Neutrophil (primary cell): ENCODE results near the gene SORBS1.

ENCODE experiments used
- H3K27ac ChIP-seq: fragments of 200-600 bp; sonication (generic); 2 replicates; pipeline ENCODE4 v1.5.1; 2016; ENCODE audit warnings: mild to moderate bottlenecking, moderate library complexity
- H3K27me3 ChIP-seq: fragments of 200-600 bp; sonication (generic); 2 replicates; pipeline ENCODE4 v1.6.0; 2016; ENCODE audit warnings: mild to moderate bottlenecking
- H3K36me3 ChIP-seq: fragments of 200-600 bp; sonication (generic); 2 replicates; pipeline ENCODE4 v1.5.1; 2017
- H3K4me1 ChIP-seq, 2 experiments: fragments of 200-600 bp in 1 of 2; sonication (generic) in 1 of 2; 1 replicate in 1 of 2; 2 replicates in 1 of 2; pipeline versions ENCODE4 v1.5.1 to v1.6.1; 2013 to 2016; ENCODE audit warnings: low read depth in 1 of 2, low read length in 1 of 2, mild to moderate bottlenecking in 1 of 2, moderate library complexity in 1 of 2; ENCODE audit not compliant: control insufficient read depth in 1 of 2, insufficient read depth in 1 of 2
- H3K4me3 ChIP-seq, 2 experiments: fragments of 200-600 bp in 1 of 2; sonication (generic) in 1 of 2; 1 replicate in 1 of 2; 2 replicates in 1 of 2; pipeline ENCODE4 v1.5.1; 2013 to 2016; ENCODE audit warnings: low read depth in 1 of 2, low read length in 1 of 2, mild to moderate bottlenecking in 1 of 2, moderate library complexity in 1 of 2
- H3K9me3 ChIP-seq: fragments of 200-600 bp; sonication (generic); 2 replicates; pipeline ENCODE4 v1.5.1; 2016
- CTCF ChIP-seq: fragments of 200-600 bp; sonication (generic); IDR thresholded peaks from 2 replicates; pipeline ENCODE4 v1.5.1; 2016; ENCODE audit warnings: antibody characterized with exemption

The SORBS1 gene

GRCh38 chr10:95359466-95359865 lies 201.7 kb downstream of the SORBS1 start:
- no peak for TF ChIP-seq CTCF
- no peak overlapping the region for H3K27ac ChIP-seq
- H3K4me1 ChIP-seq: no peaks in the 10 kb centered on the region
- H3K27me3 ChIP-seq: no peaks in the 10 kb centered on the region
- H3K4me3 ChIP-seq: no peak overlapping the region
- no peaks in the 10 kb centered on the region for H3K9me3 ChIP-seq
- no peaks in the 10 kb centered on the region for H3K36me3 ChIP-seq

- H3K9me3 ChIP-seq: no peaks in the 10 kb centered on the region
- TF ChIP-seq CTCF: no peak
- H3K4me1 ChIP-seq: no peaks in the 10 kb centered on the region
- H3K27me3 ChIP-seq: no peaks in the 10 kb centered on the region
- H3K27ac ChIP-seq: no peak overlapping the region
- no peaks in the 10 kb centered on the region for H3K36me3 ChIP-seq
- H3K4me3 ChIP-seq: no peak overlapping the region
These were observed 204.8 kb downstream of the SORBS1 start for GRCh38 chr10:95356190-95356955.

- Histone ChIP-seq H3K27ac (no peak overlapping the region), H3K27me3 (no peaks in the 10 kb centered on the region), H3K36me3 (no peaks in the 10 kb centered on the region), H3K4me1 (no peaks in the 10 kb centered on the region), H3K4me3 (no peak overlapping the region), H3K9me3 (no peaks in the 10 kb centered on the region)
- TF ChIP-seq CTCF: no peak
These were observed 205.9 kb downstream of the SORBS1 start for GRCh38 chr10:95355301-95355700.

- no peak for TF ChIP-seq CTCF
- Histone ChIP-seq H3K36me3 (no peaks in the 10 kb centered on the region), H3K9me3 (no peaks in the 10 kb centered on the region), H3K27me3 (no peaks in the 10 kb centered on the region), H3K4me3 (no peak overlapping the region), H3K27ac (no peak overlapping the region), H3K4me1 (no peaks in the 10 kb centered on the region)
These were observed 207.1 kb downstream of the SORBS1 start for GRCh38 chr10:95354110-95354509.

DNA sequence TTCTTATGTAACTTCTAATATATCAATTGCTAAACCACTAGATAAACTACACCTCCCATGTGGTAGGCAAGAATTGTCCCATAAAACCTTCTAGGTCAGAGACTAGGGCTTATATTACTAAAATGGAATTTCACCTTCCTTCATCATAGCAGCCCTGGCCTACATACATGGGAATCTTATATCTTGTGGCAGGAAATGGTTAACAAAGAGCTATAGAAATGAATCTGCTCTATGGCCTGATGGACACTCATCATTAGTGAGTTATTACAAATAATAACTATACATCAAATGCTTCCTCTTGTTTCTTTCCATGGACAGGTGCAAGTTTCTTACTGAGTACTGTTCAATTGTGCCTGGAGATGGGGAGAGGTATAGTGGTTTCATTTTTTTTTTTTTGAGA lies 208.0 kb downstream of the SORBS1 start:
- H3K4me1 ChIP-seq: no peaks in the 10 kb centered on the region
- no peak for TF ChIP-seq CTCF
- H3K9me3 ChIP-seq: no peaks in the 10 kb centered on the region
- H3K36me3 ChIP-seq: no peaks in the 10 kb centered on the region
- H3K4me3 ChIP-seq: no peak overlapping the region
- H3K27me3 ChIP-seq: no peaks in the 10 kb centered on the region
- no peak overlapping the region for H3K27ac ChIP-seq
